GM11168 (cell line): Measurements from ENCODE around the gene HYDIN.

Source experiments
- in situ Hi-C: fragments of 300-500 bp; cut with MboI; formaldehyde crosslinking; loops from one replicate; pipeline ENCODE4 v1.12.0; 2022; ENCODE audit warnings: low sequenced_read_pairs; ENCODE audit not compliant: unreplicated experiment

The HYDIN gene

DNA sequence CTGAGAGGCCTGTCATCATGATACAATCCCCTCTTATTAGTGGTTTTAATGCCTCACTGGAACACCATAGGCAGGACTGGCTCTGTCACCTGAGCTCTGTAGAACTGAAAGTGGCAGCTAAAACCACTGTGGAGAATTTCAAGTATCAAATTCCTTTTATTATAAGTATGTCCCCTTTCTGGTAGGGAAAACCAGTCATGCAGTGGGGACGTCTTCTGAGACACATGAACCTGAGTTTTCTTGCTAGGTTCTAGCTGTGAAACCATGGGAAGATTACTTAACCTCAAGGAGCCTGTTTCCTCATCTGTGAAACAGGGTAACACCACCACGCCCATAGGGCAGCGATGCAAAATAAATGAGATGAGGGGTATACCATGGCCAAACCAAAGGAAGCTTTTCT is 434.2 kb downstream of the HYDIN start:
- in situ Hi-C loops = no loop called here

GRCh38 chr16:70795296-70795912 is 435.1 kb downstream of the HYDIN start:
- in situ Hi-C loops = no loop called here

GRCh38 chr16:70793851-70794502 is 436.5 kb downstream of the HYDIN start:
- in situ Hi-C loops = no loop called here

DNA sequence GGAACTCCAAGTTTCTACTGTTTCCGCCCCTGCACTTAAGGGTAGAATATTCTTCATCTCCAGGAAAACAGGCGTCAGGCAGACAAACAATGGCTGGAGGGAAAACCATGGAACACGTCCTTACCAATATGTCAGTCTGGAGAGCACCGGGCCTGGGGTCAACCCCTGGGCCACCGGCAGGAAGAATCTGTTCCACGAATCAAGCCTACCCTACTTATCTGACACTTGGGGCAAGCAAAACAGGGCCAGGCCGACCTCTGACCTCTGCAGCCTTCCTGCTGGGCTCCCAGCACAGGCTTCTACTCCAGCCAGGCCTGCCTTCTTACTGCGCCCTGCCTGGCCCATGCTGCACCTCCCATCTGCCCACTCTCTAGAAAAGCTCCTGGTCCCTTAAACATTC is 439.7 kb downstream of the HYDIN start:
- in situ Hi-C loops = no loop called here

- in situ Hi-C loops = no loop called here
Measured at GRCh38 chr16:70789595-70790447, 440.7 kb downstream of the HYDIN start.

DNA sequence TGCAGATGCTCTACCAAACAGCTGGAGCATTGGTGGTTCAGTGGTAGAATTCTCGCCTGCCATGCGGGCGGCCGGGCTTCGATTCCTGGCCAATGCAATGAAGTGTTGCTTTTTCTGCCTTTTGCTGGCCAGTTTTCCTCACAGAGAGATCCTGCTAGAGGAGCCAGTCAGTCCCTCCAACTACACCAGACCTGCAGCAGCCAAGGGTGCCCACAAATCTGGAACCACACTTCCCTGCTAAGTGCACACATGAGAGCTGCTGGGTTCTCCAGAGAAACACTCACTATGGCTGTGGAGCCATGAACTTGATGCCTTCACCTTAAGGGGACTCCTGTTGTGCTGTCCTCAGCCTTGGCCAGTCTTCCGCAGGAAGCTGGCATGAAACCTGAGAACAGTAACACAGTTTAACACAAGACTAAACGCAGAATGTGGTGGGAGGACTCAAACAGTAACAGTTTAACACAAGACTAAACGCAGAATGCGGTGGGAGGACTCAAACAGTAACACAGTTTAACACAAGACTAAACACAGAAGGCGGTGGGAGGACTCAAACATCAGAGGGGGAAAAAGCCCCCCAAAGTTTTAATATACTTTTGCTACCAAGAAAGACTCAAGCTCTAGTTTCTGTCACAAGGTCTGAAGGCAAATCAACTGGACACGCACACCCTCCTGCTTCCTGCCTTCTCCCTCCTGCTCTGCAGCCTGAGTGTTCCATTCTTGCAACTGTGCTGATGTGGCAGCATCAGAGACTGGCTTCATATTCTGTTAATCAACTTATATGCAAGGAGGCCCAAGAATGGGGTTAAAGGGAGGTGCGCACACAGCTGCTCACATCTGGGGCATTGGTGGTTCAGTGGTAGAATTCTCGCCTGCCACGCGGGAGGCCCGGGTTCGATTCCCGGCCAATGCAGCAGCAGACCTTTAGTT is 441.6 kb downstream of the HYDIN start:
- in situ Hi-C loops = no loop called here

GRCh38 chr16:70786020-70786755 is 444.3 kb downstream of the HYDIN start:
- in situ Hi-C loops = no loop called here

- in situ Hi-C loops = no loop called here
Measured at GRCh38 chr16:70784692-70785555, 445.6 kb downstream of the HYDIN start.

DNA sequence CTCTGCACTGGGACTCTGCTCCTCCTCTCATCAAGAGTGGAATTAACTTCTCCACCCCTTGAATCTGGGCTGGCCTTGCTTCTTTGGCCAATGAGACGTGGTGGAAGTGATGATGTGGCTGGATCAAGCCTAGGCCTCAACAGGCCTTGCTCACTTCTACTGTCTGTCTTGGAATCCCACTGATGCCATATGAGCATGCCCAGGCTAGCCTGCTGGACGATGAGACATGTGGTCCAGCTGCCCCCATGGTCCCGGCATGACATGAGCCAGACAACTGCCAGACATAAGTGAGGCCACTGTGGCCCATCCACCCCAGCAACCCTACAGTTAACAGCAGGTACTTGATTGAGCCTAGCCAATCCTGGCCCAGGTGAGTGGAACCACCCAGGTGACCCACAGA is 448.3 kb downstream of the HYDIN start:
- in situ Hi-C loops = no loop called here

- in situ Hi-C loops = no loop called here
Measured at GRCh38 chr16:70781800-70782199, 448.7 kb downstream of the HYDIN start.

DNA sequence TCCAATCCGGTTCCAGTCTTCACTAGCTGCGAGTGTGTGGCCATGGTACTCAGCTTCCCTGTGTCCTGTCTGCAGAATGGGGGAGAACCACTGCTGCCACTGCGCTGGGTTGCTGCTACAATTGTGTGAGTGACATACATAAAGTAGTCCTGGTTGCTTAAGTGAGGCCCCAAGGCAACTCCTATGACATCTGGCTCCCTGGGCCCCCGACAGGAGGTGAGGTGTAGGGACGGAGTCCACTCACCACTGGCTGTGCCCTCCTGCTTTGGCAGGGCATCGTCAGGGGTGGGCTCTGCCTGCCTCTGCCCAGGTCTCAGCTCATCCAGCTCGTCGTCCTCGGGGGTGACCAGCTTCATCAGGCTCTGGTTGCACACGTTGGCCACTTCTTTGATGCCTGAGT is 450.0 kb downstream of the HYDIN start:
- in situ Hi-C loops = no loop called here

DNA sequence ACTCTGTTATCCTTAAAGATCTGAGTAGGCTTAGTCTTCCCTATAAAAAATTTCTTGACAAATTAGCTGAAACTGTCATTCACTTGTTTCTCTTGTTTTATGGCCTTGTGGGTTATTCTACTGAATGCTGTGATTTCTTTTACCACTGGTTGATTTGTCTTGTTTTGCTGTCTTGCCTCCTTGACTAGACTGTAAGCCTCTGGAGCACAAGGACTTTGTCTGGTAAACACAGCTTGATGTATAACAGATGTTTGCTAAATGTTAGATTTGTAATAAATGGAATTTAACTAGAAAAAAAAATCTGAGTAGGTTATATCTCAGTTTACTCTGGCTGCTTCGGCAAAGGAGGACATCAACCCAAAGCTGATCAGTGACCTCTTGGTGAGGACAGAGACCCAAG is 451.2 kb downstream of the HYDIN start:
- in situ Hi-C loops = no loop called here

GRCh38 chr16:70778901-70779309 is 451.6 kb downstream of the HYDIN start:
- in situ Hi-C loops = no loop called here

DNA sequence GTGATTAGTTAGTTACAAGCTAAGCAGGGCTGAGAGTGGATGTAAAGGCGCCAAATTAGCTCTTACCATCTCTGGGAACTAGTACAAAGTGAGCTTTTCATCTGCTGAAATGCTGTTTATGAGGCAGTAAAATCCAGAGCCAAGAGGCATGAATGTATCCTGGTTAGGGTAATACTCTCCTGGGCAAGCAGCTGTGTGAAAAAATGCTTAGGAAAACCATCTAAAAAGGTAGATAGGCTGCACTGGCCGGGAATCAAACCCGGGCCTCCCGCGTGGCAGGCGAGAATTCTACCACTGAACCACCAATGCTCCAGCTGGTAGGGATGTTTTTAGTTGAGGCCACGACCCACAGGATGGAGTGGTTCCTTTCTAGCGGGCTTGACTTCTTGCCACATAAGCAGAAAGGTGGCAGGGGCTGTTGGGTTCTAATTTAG is 452.5 kb downstream of the HYDIN start:
- in situ Hi-C loops = no loop called here

DNA sequence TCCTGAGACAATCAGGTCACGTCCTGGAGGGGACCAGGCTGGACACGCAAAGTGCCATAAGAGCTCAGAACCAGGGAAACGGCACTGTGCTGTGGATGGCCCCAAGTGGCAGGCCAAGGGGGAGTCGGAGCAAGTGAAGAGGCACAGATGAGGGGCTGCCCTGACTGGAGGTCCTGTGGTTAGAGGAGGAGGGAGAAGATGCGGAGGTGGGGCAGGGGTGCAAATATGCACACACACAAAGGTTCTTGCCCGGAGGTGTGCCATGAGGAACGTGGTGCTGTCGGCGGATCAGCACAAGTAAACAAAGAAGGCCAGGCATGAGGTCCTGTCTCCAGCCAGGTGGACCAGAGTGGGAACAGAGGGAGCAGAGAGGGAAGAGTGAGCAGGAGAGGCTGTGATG is 453.0 kb downstream of the HYDIN start:
- in situ Hi-C loops = no loop called here

GRCh38 chr16:70775399-70775798 is 455.1 kb downstream of the HYDIN start:
- in situ Hi-C loops = no loop called here

DNA sequence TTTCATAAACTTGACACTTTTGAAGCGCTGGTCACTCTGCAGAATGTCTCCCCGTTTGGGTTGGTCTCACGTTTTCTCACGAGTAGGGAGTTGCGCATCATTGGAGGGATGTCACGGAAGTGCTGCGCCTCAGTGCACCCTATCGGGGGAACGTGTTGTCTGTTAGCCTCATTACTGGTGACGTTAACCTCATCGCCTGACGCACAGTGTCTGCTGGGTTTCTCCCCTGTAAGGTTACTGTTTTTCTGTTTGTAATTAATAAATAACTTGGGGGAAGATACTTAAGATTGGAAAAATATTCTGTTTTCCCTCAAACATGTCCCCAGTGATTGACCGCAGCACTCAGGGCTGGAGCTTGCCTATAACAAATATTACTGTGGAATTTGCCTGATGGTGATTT is 456.3 kb downstream of the HYDIN start:
- in situ Hi-C loops = no loop called here

- in situ Hi-C loops = no loop called here
Measured at GRCh38 chr16:70772493-70772892, 458.0 kb downstream of the HYDIN start.
